ENCODE results near the gene ZDHHC22. TPM values are rescaled to one million over a fixed set of nuclear protein-coding genes. Genes with fewer than 3 reads are reported as not detected.
A peak's percentile ranks its signal among the peaks of the same experiment; 100 is the strongest.

The ZDHHC22 gene
- total RNA-seq, 4 donors from 2014 or later, result 0.12 to 0.40 TPM; not detected in 2

GRCh38 chr14:77097006-77097699, 44.4 kb downstream of the ZDHHC22 start:
- H3K27me3 ChIP-seq, result no peaks in the 10 kb centered on the region
- peaks cover 0 to 48% (median 22%) of the 10 kb centered on the region in 3 donors for H3K4me1 ChIP-seq
- WGBS, 2 donors (ENCODE audit: low coverage in 1 of 2), result 2 to 5% methylated on average over 11 to 19 of the region's 20 CpGs
- no peaks in the 10 kb centered on the region for H3K9me3 ChIP-seq
- H3K27ac ChIP-seq, result peak overlapping the region; percentile 86 to 99 (median 98)
- ATAC-seq, result no peak
- peak overlapping the region; percentile 49 to 82 for H3K4me3 ChIP-seq
- H3K36me3 ChIP-seq, result no peaks in the 10 kb centered on the region
- TF ChIP-seq CTCF (IDR thresholded peaks at IDR 0.05) (no peak), POLR2AphosphoS5 (IDR thresholded peaks at IDR 0.05) (no peak), EP300 (IDR thresholded peaks at IDR 0.05) (no peak), POLR2A (IDR thresholded peaks at IDR 0.05) (no peak)

GRCh38 chr14:77094672-77095284, 46.8 kb downstream of the ZDHHC22 start:
- Histone ChIP-seq H3K4me1 (peaks cover 0 to 24% (median 16%) of the 10 kb centered on the region in 3 donors), H3K9me3 (peaks cover 0 to 15% (median 0%) of the 10 kb centered on the region in 3 donors), H3K4me3 (no peak overlapping the region), H3K36me3 (no peaks in the 10 kb centered on the region), H3K27ac (no peak overlapping the region), H3K27me3 (no peaks in the 10 kb centered on the region)
- WGBS, 2 donors (ENCODE audit: low coverage in 1 of 2), result 3 to 21% methylated on average over 5 to 8 of the region's 8 CpGs
- TF ChIP-seq CTCF (IDR thresholded peaks at IDR 0.05) (peak; percentile 63 to 77 (median 66)), POLR2A (IDR thresholded peaks at IDR 0.05) (no peak)
- ATAC-seq, result no peak

- no peaks in the 10 kb centered on the region for H3K27me3 ChIP-seq
- H3K4me1 ChIP-seq, result peaks cover 0 to 12% (median 6%) of the 10 kb centered on the region in 3 donors
- no peaks in the 10 kb centered on the region for H3K36me3 ChIP-seq
- no peak for ATAC-seq
- H3K27ac ChIP-seq, result no peak overlapping the region
- whole genome bisulfite sequencing, 2 donors (ENCODE audit: low coverage in 1 of 2), result 55 to 100% methylated on average over 1 to 2 of the region's 3 CpGs
- H3K4me3 ChIP-seq, result no peak overlapping the region
- TF ChIP-seq POLR2AphosphoS5 (IDR thresholded peaks at IDR 0.05) (no peak), EP300 (IDR thresholded peaks at IDR 0.05) (no peak), POLR2A (IDR thresholded peaks at IDR 0.05) (no peak), CTCF (IDR thresholded peaks at IDR 0.05) (no peak)
- peaks cover 0 to 15% (median 0%) of the 10 kb centered on the region in 3 donors for H3K9me3 ChIP-seq
Observed at GRCh38 chr14:77092676-77093075, 48.9 kb downstream of the ZDHHC22 start.

- no peak overlapping the region for H3K27ac ChIP-seq
- H3K4me3 ChIP-seq, result no peak overlapping the region
- H3K4me1 ChIP-seq, result peaks cover 0 to 5% (median under 1%) of the 10 kb centered on the region in 3 donors
- H3K36me3 ChIP-seq, result no peaks in the 10 kb centered on the region
- no peak for ATAC-seq
- no peaks in the 10 kb centered on the region for H3K27me3 ChIP-seq
- TF ChIP-seq POLR2A (IDR thresholded peaks at IDR 0.05) (no peak), CTCF (IDR thresholded peaks at IDR 0.05) (no peak)
- H3K9me3 ChIP-seq, result peaks cover 0 to 15% (median 0%) of the 10 kb centered on the region in 3 donors
Observed at GRCh38 chr14:77091518-77091917, 50.1 kb downstream of the ZDHHC22 start.

- 82 to 94% methylated on average over 2 of the region's 2 CpGs for WGBS, 2 donors (ENCODE audit: low coverage in 1 of 2)
- Histone ChIP-seq H3K9me3 (peaks cover 0 to 15% (median 0%) of the 10 kb centered on the region in 3 donors), H3K27me3 (no peaks in the 10 kb centered on the region), H3K36me3 (no peaks in the 10 kb centered on the region), H3K27ac (no peak overlapping the region), H3K4me3 (no peak overlapping the region), H3K4me1 (no peaks in the 10 kb centered on the region)
- no peak for TF ChIP-seq POLR2AphosphoS5 (IDR thresholded peaks at IDR 0.05)
- TF ChIP-seq POLR2A (IDR thresholded peaks at IDR 0.05), result no peak
- no peak for TF ChIP-seq CTCF (IDR thresholded peaks at IDR 0.05)
- no peak for TF ChIP-seq EP300 (IDR thresholded peaks at IDR 0.05)
- no peak for ATAC-seq
Observed at GRCh38 chr14:77088645-77089044, 52.9 kb downstream of the ZDHHC22 start.
